ENCODE data around the gene KLHL36.
"Not testable (repeated sequence)": the region's sequence is repeated elsewhere in the genome, so short reads cannot be mapped to it uniquely, and the experiment has no call there.

The KLHL36 gene

GRCh38 chr16:84692451-84693214 is 44.3 kb downstream of the KLHL36 start:
- H3K4me3 Mint-ChIP-seq = no peak overlapping the region
- peak overlapping the region in 1 of 3 experiments; percentile 21 for H3K27ac Mint-ChIP-seq
- no peak for TF ChIP-seq CTCF (IDR thresholded peaks at IDR 0.05; ENCODE audit: unreplicated experiment in 3 of 3)
- H3K27me3 Mint-ChIP-seq (ENCODE audit: low read depth) = no peaks in the 10 kb centered on the region
- H3K4me1 Mint-ChIP-seq = peaks cover 4% of the 10 kb centered on the region
- H3K36me3 Mint-ChIP-seq (ENCODE audit: low read depth) = no peaks in the 10 kb centered on the region
- no peaks in the 10 kb centered on the region for H3K9me3 Mint-ChIP-seq

GRCh38 chr16:84693869-84694268 is 45.6 kb downstream of the KLHL36 start:
- H3K36me3 Mint-ChIP-seq (ENCODE audit: low read depth); H3K4me3 Mint-ChIP-seq; H3K27ac Mint-ChIP-seq; H3K27me3 Mint-ChIP-seq (ENCODE audit: low read depth); H3K4me1 Mint-ChIP-seq; H3K9me3 Mint-ChIP-seq: not testable (repeated sequence)

DNA sequence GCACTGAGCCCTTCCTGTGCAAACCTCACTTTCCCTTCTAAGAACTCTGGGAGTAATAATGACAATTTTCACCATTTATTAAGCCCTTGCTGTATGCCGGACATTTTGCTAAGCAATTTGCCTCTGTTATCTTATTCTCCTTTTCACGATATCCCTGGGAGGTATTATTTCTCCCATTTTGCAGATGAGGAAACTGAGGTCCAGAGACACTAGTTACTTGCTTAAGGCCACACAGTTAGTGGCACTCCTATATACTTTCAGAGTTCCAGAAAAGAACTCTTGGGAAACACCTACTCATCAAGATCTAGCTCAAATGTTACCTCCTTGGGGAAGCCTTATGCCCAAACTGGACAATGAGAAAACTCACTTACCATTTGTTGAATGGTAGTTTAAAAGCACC is 46.7 kb downstream of the KLHL36 start:
- no peak overlapping the region for H3K4me3 Mint-ChIP-seq
- no peak for TF ChIP-seq CTCF (IDR thresholded peaks at IDR 0.05; ENCODE audit: unreplicated experiment in 3 of 3)
- no peaks in the 10 kb centered on the region for H3K9me3 Mint-ChIP-seq
- no peaks in the 10 kb centered on the region for H3K36me3 Mint-ChIP-seq (ENCODE audit: low read depth)
- H3K27me3 Mint-ChIP-seq (ENCODE audit: low read depth) = no peaks in the 10 kb centered on the region
- no peak overlapping the region for H3K27ac Mint-ChIP-seq
- H3K4me1 Mint-ChIP-seq = no peaks in the 10 kb centered on the region

- H3K27me3 Mint-ChIP-seq (ENCODE audit: low read depth) = no peaks in the 10 kb centered on the region
- peak overlapping the region; percentile 51 to 91 (median 83) for H3K27ac Mint-ChIP-seq
- peaks cover 30% of the 10 kb centered on the region for H3K4me1 Mint-ChIP-seq
- peak overlapping the region; percentile 83 to 92 (median 92) for H3K4me3 Mint-ChIP-seq
- no peaks in the 10 kb centered on the region for H3K36me3 Mint-ChIP-seq (ENCODE audit: low read depth)
- no peak for TF ChIP-seq CTCF (IDR thresholded peaks at IDR 0.05; ENCODE audit: unreplicated experiment in 3 of 3)
- H3K9me3 Mint-ChIP-seq = no peaks in the 10 kb centered on the region
Observed at GRCh38 chr16:84699147-84699711, 50.9 kb downstream of the KLHL36 start.

DNA sequence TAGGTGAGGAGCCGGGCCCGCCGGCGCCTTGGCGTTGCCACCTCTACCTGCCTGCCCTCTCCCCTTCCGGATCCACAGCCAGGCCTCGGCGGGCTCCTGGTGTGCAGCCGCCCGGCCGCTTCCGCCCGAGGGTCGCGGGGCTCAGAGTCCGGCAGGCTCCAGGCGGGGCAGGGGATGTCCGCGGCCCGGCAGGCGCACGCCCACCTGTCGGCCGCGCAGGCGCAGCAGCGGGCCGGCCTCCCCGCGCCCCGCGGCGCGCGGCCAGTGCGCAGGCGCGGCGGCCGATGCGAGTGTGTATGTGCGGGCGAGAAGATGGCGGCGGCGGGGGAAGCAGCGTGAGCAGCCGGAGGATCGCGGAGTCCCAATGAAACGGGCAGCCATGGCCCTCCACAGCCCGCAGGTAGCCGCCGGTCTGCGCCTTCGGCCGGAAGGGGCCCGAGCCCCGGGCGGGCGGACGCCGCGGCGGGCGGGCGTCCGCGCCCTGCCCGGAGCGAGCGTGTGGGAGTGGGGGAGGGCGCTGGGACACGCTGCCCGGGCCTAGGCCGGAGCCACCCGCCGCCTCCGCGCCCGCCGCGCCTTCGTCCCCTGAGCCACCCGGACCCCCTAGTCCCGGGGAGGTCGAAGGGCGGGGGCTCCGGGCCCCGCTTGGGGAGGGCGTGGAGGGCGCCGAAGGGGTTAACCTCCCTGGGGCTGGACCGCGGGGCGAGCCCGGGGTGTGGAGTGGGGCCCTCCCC is 51.6 kb downstream of the KLHL36 start, which contains the start of gene USP10:
USP10 (plus strand) TSS at position 289 of the 734 bp plus-strand sequence; CDS start at position 380, 91 bp downstream.
- H3K9me3 Mint-ChIP-seq = no peaks in the 10 kb centered on the region
- peaks cover 36% of the 10 kb centered on the region for H3K4me1 Mint-ChIP-seq
- H3K36me3 Mint-ChIP-seq (ENCODE audit: low read depth) = no peaks in the 10 kb centered on the region
- peak within 1 kb of the TSS; percentile 86 to 97 (median 94) for H3K27ac Mint-ChIP-seq
- no peaks in the 10 kb centered on the region for H3K27me3 Mint-ChIP-seq (ENCODE audit: low read depth)
- peak within 1 kb of the TSS; percentile 98 to 100 (median 100) for H3K4me3 Mint-ChIP-seq
- no peak for TF ChIP-seq CTCF (IDR thresholded peaks at IDR 0.05; ENCODE audit: unreplicated experiment in 3 of 3)

Data from nephron (organoid).